GM10266 (cell line): ENCODE results near the gene RASL11B.

Source experiments
- DNase-seq: peaks from one replicate; pipeline ENCODE4 v3.0.0; 2012; ENCODE audit errors: extremely low spot score
- TF ChIP-seq, protein P1 (sequence below): IDR thresholded peaks from 2 replicates; pipeline ENCODE4 v1.5.1; 2012; ENCODE audit warnings: mild to moderate bottlenecking, low read depth; ENCODE audit not compliant: control insufficient read depth, insufficient read depth; ENCODE audit errors: missing control alignments

The RASL11B gene

DNA sequence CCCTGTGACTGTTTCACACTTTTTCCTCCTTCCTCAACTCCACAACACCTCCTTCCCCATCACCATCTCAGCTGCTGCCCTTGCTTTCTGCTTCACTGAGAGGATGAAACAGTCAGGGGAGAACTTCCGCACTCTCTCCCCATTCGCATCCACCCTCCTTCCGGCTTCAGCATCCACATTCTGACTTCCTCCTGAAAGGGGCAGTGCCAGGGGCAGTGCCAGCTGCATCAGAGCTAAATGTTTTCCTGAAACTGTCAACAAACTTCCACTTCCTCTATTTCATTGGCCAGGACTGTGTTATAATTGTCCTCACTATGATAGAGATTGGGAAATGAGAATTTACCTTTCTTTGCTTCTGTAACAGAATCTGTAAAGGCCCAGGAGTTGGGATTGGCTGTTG, 18.2 kb upstream of the RASL11B start:
- DNase-seq, result no peak
- TF ChIP-seq, protein P1, sequence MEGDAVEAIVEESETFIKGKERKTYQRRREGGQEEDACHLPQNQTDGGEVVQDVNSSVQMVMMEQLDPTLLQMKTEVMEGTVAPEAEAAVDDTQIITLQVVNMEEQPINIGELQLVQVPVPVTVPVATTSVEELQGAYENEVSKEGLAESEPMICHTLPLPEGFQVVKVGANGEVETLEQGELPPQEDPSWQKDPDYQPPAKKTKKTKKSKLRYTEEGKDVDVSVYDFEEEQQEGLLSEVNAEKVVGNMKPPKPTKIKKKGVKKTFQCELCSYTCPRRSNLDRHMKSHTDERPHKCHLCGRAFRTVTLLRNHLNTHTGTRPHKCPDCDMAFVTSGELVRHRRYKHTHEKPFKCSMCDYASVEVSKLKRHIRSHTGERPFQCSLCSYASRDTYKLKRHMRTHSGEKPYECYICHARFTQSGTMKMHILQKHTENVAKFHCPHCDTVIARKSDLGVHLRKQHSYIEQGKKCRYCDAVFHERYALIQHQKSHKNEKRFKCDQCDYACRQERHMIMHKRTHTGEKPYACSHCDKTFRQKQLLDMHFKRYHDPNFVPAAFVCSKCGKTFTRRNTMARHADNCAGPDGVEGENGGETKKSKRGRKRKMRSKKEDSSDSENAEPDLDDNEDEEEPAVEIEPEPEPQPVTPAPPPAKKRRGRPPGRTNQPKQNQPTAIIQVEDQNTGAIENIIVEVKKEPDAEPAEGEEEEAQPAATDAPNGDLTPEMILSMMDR, result no peak

DNA sequence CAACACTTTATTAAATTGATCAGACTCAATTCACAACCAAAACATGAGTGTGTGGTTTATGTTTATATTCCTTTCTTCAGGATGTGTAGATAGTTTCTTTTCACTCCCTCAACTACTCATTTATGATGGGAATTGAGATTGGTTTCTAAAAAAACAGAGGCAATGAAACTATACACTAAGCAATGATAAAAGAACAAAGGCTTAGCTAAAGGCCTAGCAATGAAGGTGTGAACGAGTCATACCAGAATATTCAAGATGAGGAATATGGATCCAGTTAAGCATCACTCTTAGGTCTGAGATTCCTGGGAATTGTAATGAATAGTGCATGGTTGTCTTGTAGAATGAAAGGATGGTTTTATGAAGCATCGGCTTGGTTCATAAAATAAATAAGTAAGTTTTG, 17.5 kb upstream of the RASL11B start:
- TF ChIP-seq, protein P1, result no peak
- no peak for DNase-seq

DNA sequence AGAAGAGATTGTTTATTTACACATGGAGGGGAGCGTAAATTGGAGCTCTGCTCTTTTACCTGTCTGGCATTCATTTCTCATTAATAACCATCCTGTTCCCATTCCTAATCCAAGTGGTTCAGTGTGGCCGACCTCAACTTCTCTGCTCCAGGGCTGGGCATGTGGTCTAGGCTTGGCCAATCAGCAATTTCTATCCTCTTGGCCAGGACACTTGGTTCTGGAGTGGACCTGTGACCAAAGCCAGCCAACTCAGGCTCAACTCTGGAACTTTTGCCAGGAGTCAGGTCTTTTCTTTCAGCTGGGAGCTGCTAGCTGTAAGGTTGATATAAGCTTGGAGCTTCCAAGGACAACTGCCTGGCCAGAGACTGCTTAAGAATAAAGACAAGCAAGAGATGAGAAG, 15.6 kb upstream of the RASL11B start:
- TF ChIP-seq, protein P1, result no peak
- DNase-seq, result no peak

DNA sequence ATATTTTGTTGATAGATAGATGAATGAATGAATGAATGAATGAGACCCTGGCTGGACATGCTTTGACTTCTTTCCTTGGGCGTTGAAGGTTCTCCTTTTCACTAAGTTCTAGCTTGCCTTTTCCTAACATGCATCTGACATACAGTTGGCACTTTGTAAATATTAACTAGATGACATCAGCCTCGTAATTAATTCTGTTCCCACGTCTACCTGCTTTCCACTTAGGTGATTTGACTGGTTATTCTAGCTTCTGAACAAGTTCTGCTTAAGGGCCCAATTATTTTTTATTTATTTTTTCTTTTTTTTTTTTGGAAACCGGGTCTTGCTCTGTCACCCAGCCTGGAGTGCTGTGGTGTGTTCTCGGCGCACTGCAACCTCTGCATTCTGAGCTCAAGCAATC, 13.9 kb upstream of the RASL11B start:
- TF ChIP-seq, protein P1, result no peak
- no peak for DNase-seq

DNA sequence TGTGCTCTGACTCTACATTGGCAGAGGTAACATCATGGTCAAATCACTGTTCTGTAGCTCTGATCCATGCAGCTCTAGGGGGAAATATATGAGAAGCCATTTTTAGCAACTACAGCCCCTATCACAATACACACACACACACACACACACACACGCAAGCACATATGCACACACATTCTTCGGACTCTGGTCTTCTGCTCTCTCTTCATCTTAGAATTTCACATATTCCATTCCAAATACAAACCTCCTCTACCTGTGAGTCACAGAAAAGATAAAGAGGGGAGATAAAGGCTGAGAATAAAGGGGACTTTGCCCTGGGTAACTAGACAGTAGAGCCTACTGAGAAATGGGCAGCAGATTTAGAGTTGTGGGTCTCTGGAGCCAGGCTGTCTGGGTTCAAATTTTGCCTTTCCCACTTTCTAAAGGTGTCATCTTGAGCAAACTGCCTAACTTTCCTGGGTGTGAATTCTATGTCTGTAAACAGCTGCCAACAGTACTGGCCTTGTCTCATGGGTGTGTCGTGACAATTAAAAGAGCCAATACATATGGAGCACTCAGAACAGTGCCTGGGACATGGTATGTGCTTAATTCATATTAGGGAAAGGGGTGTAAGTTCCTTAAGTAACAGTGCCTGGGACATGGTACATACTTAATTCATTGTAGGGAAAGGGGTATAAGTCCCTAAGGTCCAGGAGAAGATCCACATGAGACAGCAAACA, 11.6 kb upstream of the RASL11B start:
- no peak for DNase-seq
- TF ChIP-seq, protein P1, result no peak

DNA sequence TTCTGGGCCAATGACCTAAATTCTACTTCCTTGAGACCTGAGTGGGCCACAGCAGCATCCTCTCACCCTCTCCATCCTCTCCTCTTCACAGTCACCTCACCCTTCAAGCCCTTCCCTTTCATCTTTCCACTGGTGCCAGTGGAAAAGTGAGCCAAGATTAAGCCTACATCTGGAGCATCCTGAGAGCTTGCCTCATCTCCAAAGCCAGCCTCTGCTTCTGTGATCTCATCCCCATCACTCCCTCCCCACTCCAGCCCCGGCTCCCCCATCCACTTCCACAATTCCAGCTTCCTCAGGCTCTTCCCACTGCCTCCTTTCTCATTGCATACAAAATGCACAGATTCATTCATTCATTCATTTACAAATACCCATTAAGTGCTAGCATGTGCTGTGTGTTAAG, 10.1 kb upstream of the RASL11B start:
- no peak for DNase-seq
- TF ChIP-seq, protein P1, result no peak

DNA sequence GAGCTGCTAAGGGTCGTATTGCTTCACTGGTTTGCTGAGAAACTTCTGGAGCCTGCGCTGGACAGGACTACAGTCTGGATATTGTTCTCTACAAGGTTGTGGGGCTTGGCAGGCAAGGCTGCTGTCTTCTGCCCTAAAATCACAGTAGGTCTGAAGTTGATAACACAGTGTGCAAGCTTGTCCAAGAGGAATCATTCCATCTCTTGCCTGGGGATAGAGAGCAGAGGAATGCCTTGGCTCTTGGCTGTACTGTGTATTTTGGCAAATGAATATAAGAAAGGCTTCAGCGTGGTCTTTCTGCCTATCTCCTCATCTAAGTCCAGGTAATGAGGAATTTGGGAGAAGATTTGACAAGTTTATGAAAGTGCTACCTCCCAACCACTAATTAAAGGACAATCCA, 9.4 kb upstream of the RASL11B start:
- TF ChIP-seq, protein P1, result no peak
- DNase-seq, result no peak
